Fibroblast of skin of left quadriceps (primary cell): ENCODE results near the gene TAS1R2.

Source experiments
- DNase-seq, 2 experiments: peaks; one replicate each; pipeline ENCODE4 v3.0.0-alpha.2; 2013; ENCODE audit warnings: low read depth in 2 of 2

Gene TAS1R2

DNA sequence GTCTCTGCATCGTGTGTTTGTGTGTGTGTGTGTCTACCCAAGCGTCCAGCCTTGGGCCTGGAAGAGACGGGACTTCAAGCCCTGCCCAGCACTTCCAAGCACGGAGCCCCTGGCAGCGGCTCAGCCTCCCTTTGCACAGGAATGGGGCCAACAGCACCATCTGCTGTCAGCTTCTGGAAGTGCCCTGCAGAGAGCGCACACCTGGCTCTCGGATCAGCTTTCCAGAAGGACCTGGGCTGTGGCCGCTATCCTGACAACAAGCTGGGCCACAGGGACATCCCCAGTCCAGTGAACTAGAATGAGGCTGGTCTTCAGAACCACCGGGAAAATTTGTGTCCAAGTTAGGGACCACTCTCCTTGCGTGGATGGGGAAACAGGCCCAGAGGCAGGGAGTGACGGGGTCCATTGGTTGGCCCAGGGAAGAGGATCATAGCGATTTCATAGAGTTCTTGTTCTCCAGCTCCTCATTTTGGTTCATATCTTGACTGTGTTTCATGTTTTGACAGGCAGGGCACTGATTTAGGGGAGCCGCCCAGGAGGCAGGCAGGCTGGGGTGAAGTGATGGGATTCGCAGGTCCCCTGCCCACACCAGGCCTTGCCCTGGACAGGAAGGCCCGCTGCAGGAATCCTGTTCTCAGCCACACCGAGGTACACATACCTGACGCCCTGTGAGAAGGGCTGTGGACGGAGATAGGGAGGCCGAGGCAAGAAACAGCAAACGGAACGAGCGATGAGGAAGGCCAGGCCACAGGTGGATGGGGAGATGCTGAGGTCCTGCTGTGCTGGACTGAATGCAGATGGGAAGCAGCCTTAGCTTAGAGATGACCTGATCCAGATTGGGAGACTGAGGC lies 38.4 kb downstream of the TAS1R2 start:
- peak; percentile 27 to 31 for DNase-seq

DNA sequence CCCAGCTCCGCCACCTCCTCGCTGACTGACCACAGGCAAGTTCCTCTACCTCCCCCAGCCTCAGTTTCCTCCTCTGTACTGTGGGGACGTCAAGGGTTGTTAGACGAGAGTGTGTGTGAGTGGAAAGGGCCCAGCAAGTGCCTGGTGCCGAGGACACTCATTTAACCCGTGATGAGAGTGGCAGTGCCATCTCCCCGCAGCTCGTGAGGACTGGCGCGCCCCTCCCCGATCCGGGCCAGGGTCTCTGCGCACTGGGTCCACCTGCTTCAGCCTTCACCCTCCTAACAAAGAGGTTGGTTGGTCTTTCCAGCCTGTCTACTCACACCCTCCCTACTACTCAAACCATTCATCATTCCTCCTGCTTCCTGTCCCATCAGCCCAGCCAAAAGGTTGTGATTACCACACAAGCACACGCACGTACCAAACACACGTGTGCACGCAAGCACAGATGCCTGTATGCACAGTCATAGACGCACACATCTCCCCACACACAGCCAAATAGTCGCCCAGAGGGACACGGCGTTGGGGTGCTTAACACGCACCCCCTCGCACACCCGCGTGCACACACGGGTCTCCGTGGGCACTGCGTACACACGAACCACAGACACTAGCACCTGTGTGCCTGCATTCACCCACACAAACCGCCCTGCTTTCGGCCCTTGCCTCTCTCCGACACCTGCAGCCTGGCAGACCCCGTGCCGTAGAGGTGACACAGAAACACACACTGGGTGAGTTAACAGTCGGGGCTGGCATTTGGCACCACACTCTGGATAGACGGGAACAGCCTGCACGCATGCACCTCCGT lies 39.3 kb downstream of the TAS1R2 start:
- DNase-seq = no peak

DNA sequence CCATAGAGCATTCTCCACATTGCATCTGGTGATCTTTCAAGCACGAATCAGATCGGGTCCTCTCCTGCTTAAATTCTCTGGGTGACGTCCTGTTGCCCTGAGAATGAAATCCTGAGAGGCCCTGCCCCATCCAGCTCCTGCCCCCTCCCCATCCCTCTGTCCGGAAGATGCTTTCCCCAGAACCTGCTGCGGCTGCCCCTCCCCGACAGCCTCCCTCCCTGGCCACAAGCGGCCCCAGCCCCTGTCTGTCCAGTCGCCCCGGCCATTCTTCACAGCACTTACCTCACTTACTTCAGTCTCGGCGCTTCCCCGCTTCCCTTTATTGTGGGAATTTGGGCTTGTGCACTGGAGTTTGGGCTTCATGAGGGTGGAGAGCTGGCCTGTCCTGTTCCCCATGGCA lies 40.3 kb downstream of the TAS1R2 start:
- no peak for DNase-seq

DNA sequence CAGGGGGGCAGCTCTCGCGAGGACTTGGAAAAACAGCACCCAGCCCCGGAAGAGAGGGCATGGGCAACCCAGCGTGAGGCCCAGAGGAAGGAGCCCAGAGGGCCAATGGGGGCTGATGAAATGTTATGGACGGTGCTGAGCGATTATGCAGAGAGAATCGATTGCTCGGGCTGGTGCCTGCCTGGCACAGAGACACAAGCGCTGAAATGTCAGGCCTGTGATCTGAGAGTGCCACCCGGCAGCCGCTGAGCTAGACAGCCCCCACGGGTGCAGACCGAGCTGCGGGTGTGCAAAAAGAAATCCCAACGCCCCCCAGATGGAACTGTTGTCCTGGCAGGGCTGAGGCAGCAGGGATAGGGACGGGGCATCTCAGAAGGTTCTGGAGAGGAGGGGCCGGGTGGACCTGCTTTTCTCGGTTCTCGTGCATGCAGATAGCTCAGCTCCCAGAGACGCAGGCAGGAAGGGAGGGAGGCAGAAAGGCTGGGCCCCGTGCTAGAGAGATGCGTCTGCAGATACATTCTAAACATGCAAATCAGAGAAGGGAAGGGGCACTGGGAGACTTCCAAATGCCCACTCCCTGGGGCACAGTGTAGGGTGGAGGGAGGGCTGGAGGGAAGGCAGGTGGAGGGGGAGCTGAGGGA lies 41.5 kb downstream of the TAS1R2 start:
- no peak for DNase-seq

DNA sequence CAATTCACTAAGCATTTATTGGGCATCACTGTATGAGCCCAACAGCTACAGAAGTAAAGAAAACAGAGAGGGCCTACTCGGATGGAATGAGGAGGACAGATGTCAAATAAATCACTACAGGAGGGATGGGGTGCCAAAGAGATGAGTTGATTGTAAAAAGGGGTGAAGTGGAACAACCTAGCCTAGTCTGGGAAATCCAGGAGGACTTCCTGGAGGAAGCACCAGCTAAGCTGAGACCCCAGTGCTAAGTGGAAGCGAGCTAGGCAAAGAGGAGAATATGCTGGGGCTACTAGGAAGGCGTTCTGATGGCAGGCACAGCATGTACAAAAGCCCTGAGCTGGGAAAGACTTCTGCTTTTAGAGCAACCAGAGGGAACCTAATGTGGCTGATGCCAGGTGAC lies 42.1 kb downstream of the TAS1R2 start:
- no peak for DNase-seq

DNA sequence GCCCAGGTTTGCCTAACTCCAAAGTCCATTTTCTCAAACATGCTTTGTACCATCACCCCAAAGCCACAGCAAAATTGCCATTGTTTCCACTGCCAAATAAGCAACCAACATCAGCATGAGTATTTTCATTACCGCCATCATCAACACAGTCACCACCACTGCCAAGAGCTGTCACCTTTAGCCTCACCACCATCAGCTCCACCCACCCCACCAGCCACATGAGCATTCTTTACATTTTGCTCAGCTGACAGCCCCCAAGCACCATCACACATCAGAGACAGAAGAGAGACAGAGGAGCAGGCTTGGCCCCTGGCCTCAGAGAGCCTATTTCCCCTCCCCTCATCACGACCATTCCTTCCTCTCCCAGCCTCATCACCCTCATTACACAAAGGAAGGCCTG lies 42.7 kb downstream of the TAS1R2 start:
- no peak for DNase-seq

DNA sequence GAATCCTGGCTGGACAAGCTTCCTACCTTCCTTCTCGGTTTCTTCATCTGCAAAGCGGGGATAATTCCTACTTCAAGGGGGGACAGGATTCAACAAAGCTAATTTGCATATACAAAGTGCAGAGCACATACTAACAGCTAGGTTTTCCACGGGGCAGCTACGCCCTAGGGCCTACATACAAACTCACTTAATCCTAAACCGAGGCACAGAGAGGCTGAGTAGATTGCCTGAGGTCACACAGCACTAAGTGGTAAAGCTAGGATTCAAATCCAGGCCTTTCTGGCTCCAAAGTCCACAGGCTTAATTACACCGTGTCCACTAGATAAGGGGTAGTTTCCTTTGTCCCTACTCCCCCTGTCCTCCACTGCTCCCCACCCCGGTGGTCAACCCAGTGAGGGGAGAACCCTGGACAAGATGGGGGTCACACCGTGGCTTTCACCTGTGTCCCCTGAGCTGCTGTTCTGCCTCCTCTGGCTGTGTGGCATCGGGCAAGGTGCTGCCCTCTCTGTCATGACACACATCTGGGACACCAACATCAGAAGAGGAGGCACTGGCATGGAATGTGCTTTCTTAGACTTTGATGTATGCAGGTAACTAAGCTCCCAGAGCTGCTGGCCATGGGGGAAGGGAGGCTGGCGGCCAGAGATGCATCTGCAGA lies 44.5 kb downstream of the TAS1R2 start:
- DNase-seq = no peak

DNA sequence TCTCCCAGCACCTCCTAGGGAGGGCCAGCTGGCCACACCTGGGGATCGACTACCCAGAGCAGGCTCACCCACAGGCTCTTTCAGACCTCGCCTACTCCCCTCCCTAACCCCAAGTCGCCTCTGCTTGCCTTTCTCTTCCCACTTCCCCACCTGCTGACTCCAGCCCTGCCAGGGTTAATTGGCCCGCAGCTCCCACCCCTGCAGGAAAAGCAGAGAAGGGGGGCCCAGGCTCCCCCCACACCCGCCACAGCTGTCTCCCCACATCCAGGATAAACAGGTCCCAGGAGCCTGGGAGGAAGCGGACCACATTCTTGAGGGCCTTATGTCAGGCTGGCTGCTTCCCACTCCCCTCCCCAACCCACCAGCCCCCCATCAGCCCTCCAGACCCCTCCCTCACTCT lies 45.0 kb downstream of the TAS1R2 start:
- no peak for DNase-seq

DNA sequence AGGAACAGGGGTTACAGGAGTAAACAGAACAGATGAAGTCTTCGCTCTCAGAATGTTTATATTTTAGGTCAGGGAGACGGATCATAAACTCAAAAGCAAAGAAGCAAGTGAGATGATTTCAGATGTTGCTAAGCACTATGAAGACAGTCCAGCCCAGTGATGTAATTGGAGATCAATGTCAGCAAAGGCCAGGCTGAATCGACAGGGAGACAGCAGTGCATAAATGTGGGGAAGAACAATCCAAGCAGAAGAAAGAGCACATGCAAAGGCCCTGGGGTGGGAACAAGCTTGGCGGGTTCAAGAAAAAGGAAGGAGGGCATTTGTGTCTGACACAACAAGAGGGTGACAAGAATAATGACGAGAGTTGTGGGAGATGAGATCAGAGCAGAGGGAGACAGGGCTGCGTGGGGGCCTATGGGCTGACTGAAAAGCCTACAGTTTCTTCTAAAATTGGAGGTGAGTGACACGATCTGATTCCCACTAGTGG lies 47.0 kb downstream of the TAS1R2 start:
- DNase-seq = no peak

DNA sequence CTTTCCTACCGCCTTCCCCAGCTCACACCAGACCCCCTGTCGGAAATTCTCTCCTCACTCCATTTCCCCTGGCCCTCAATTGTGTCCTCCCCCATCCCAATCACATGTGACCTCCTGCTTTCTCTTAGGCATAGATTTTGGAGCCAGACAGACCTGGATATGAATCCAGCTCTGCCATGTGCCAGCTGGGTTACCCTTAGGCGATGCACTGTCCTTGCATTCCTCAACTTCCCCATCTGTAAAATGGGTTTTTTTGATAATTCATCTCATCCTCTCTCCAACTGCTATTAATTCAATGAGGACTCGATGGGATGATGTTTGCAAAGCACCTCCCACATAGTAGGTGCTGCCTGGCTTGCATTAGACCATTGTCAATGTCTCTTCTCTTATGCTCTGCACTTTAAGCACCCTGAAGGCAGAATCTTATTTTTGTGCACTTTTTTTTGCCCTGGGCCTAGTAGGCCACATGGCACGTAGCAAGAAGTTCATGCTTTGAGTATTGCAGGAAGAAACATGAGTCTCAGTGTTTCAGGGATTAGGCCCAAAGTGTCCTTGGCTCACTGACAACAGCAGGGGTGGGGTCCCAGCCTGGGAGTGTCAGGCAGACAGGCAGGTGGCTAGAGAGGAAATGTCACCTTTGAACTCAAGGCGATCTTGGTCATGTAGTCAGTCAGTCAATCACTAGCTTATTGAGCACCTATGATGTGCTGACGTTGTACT lies 47.6 kb downstream of the TAS1R2 start:
- no peak for DNase-seq

DNA sequence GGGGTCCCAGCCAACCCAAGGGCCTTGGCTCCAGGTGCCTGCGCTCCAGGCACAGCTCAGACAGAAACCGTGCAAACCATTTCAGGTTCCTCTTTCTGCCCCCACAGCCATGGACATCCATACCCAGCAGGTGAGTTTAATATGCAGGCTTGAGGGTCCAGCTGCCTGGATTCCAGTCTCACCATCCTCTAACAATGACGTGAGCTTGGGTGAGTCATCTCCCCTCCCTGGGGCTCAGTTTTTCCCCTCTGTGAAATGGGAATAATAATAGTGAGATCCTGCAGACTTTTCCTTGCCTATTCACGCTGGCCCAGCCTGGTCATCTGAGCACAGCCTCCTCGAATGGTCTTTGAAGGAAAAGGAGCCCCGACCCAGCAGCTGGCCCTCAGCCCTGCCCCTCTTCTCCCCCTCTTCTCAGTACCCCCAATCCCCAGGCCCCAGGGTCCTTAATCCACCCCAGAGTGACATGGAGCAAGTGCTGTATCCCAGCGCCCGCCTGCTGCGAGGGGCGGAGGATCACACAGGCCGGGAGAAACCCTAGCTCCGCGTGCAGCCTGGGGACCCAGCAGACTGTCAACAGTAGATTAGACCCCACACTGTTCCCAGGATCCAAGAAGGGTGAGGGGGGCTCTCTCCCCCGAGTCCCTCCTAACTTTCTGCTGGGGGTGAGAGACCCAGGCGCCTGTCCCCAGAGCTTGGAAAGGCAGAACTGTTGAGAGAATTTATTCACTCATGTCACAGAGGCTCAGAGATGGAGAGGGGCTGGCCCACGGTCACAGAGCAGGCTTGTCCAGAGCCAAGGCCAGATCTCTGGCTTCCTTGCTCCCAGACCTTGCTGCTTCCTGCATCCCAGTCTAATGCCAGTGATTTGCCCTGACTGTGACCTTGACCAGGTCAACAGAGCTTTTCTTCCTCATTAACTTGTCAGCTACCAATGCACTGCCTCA lies 49.2 kb downstream of the TAS1R2 start:
- DNase-seq = no peak

DNA sequence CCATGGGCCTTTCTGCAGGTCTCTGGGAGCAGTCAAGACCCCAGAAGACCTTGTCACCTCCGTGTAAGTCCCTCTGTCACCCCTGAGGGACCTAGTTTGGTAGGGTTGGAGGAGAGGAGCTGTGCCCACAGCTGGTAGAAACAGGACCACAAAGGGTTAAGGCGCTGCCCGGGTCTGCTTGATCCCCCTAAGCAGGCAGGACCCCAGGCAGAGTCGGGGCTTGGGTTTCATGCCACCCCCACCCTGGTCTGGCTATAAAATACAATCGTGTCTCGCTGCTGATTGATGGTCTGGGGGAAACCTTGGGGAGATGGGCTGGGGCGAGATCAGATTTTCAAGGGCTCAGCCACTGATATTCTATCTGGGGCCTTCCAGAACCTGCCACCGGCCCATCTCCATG lies 50.9 kb downstream of the TAS1R2 start:
- DNase-seq = no peak

DNA sequence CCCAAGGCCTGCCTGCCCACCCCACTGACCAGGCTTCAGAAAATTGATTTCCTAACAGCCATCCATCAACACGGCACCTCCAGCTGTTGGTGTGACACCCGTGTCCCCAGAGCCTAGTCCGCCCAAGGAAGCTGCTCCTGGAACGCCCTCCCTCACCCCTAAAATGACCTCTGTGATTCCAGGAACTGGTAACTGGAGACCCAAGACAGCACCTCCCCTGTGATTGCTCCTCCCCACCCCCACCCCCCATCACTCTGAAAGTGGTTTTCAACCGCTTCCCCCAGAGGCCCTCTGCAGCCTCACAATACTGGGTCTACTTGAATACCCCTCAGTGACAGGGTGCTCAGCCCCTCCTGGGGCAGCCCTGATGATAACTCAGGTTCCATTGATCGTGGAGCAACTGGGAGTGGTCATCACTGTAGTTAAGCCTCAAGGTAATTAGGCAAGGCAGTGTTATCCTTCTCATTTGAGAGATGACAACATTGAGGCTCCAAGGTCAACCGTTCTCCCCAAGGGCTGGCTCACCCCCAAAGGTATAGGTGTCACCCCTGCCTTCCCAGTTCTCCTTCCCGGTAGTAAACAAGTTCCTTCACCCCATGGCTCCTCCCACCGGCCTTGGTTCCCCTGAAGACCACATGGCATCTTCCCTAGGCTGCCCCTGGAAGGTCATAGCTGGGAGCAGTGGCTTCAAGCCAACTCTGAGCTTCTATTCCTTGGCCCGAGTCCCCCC lies 52.0 kb downstream of the TAS1R2 start:
- no peak for DNase-seq

DNA sequence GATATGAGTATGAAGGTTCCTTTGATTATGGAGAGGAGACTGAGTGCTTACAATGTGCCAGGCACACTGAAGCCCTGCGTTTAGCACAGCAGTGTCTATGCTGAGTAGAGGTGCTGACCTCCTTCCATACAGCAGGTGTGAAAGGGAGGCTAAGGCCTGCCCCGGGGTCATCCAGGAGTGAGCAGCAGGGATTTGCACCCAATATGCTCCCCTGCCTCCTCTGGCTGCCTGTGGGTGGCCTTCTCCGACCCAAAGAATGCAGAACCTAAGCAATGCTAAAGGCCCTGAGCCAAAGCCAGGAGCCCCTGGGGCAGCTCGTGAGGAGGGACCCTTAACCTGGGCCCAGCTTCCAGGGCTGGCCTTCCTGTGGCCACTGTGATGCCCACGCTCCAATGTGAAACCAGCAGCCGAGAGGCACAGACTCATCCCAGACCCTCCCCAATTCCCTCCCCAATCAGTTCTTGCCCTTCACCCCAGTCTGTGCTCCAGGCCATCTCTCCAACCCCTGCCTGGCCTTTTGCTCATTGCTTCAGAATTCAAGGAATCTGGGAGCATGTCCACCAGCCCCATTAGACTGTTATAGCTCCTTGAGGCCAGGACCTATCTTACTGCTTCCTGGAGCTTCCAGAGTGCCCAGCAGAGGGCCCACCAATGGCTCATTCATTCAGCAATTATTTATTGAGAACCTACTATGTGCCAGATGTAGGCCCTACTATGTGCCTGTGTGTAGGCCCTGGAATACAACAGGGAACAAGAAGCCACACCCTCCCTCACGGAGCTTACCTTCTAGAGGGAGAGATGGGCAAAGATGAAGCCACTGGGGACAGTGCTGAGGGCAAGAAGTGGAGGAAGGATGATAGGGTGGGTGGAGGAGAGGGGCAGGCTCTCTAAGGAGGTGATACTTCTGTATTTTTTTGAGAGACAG lies 53.3 kb downstream of the TAS1R2 start:
- DNase-seq = no peak

DNA sequence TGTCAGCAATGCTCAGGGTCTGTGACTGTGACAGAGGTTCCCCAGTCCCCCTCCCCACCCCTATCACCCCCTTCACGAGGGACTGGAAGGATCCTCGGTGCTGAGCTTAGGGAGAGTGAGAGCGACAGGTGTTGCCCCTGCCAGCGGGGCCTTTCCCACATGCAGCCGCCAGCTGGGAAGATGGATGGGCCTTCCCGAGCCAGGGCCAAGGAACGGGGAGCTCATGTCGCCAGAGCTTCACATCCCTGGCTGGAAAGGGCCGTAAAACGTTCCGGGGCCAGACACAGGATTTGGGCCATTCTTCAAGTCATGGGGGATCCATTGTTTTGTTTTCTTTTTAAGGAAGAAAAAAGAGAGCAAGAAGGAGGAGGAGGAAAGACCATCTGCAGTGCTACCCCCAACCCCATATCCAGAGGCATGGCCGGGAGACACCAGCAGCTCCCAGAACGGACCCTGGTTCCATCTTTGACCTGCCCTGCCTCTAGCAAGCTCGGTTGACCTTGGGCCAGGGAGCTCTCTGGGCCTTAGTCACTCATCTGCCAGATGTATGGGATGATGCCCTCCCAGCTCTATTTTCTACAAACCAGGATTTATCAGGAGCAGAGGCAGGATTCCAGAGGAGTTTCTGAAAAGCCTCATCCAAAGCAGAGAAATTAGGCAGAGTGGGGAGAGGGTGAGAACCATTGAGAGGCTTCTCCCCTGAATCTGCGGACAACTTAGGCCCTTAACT lies 54.1 kb downstream of the TAS1R2 start:
- DNase-seq = no peak

DNA sequence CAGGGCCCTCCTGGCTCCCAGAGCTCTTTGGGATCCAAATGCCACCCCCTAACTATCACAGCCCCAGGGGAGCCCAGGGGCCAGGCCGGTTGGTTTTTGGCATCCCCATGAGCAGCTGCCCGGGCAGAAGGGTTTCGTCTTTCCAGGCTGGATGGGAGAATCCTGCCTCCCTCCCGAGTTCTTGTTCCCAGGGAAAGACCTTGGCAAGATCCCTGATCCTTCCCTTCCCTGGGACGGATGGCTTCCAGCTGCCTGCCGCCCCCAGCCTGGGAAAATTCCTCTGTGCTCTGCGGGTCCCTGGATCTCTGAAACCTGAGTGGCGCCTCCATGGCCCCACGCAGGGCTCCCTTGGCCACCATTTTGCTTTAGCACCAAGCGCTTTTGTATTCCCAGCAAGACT lies 55.6 kb downstream of the TAS1R2 start:
- no peak for DNase-seq

DNA sequence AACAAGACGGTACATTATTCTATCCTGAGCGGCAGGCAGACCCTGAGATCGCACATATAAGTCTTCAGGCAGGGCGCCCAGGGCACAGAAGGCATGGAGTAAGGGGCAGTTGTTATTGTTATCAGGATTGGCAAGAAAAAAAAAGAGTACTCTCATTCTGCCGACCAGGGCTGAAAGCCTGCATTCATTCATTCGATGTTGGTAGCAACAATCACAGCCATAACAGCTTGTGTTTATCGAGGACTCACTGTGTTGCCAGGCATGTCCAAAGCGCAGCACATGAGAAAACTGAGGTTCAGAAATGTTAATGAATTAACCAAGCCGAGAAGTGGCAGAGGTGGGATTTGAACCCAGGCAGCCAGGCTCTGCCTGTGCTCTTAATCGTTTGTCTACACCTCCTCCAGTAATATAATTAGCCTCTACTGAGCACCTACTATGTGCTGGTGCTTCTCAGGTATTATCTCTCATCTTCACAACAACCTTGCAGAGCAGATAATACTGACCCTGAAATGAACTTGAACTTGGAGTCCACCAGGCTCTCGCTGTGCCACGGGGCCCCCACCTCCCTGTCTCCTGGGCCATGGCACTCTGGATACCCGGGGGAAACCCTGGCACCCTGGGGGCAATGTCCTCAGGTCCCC lies 56.2 kb downstream of the TAS1R2 start:
- no peak for DNase-seq
